NCI-H1105 (cell line): Measurements from ENCODE around the gene TMEM221.
A peak's percentile ranks its signal among the peaks of the same experiment; 100 is the strongest.

Source experiments
- DNase-seq: peaks from one replicate; lab custom pipeline; 2025; lab: John Stamatoyannopoulos, UW

Gene TMEM221

GRCh38 chr19:17441241-17442021 is 7.0 kb downstream of the TMEM221 start:
- peak; percentile 13 for DNase-seq

GRCh38 chr19:17436874-17437267 is 11.6 kb downstream of the TMEM221 start:
- no peak for DNase-seq

GRCh38 chr19:17436094-17436873 is 12.2 kb downstream of the TMEM221 start:
- no peak for DNase-seq

GRCh38 chr19:17435218-17435617 is 13.2 kb downstream of the TMEM221 start:
- DNase-seq = no peak

- no peak for DNase-seq
Measured at GRCh38 chr19:17431417-17431816, 17.1 kb downstream of the TMEM221 start.

- no peak for DNase-seq
Measured at GRCh38 chr19:17429641-17430113, 18.8 kb downstream of the TMEM221 start.

- DNase-seq = peak; percentile 50
Measured at GRCh38 chr19:17424743-17425365, 23.6 kb downstream of the TMEM221 start.

- DNase-seq = no peak
Measured at GRCh38 chr19:17423429-17424208, 24.8 kb downstream of the TMEM221 start.

- no peak for DNase-seq
Measured at GRCh38 chr19:17421942-17422341, 26.5 kb downstream of the TMEM221 start.

- peak; percentile 27 for DNase-seq
Measured at GRCh38 chr19:17420475-17420924, 28.0 kb downstream of the TMEM221 start.

- peak; percentile 98 for DNase-seq
Measured at GRCh38 chr19:17419621-17420474, 28.6 kb downstream of the TMEM221 start, which contains the start of gene MVB12A. MVB12A (plus strand) TSS chr19:17420047; CDS start chr19:17420136, 89 bp downstream.

- DNase-seq = no peak
Measured at GRCh38 chr19:17419154-17419620, 29.3 kb downstream of the TMEM221 start.

- DNase-seq = no peak
Measured at GRCh38 chr19:17418710-17419109, 29.8 kb downstream of the TMEM221 start.

GRCh38 chr19:17415121-17415520 is 33.3 kb downstream of the TMEM221 start:
- no peak for DNase-seq

GRCh38 chr19:17414097-17414496 is 34.4 kb downstream of the TMEM221 start:
- DNase-seq = no peak

- DNase-seq = no peak
Measured at GRCh38 chr19:17411801-17412200, 36.7 kb downstream of the TMEM221 start.

GRCh38 chr19:17409990-17410389 is 38.5 kb downstream of the TMEM221 start:
- DNase-seq = no peak

GRCh38 chr19:17406887-17407196 is 41.6 kb downstream of the TMEM221 start:
- DNase-seq = no peak

- DNase-seq = no peak
Measured at GRCh38 chr19:17406046-17406886, 42.2 kb downstream of the TMEM221 start.
